IMR-90 (cell line): ENCODE measurements around the gene NTM. TPM values are rescaled to one million over a fixed set of nuclear protein-coding genes. Genes with fewer than 3 reads are reported as not detected.

Experiments
- ATAC-seq: fragments of 200-7000 bp; cut with Tn5 transposase; 2 replicates; pipeline ENCODE4 v1.9.1; 2020; ENCODE audit warnings: low read depth, mild to moderate bottlenecking, moderate library complexity
- BruUV-seq: library from RNA; stranded (reverse); fragments of 400-500 nt; replicated peaks from 2 replicates; lab custom pipeline; 2021; lab: Mats Ljungman, UMichigan
- CTCF ChIA-PET: fragments of 300-600 bp; formaldehyde crosslinking; extraction: SDS; loops from one replicate; lab custom pipeline; 2021; ENCODE audit warnings: antibody characterized with exemption; lab: Yijun Ruan, JAX
- POLR2A ChIA-PET: fragments of 300-600 bp; sonication (Branson Sonifier 250); formaldehyde crosslinking; loops from one replicate; lab custom pipeline; 2022; ENCODE audit warnings: antibody characterized with exemption; ENCODE audit not compliant: unreplicated experiment; lab: Charles Lee
- DNase-seq: peaks from one replicate; pipeline ENCODE4 v3.0.0; 2013
- H2AFZ ChIP-seq: replicated peaks from 2 replicates; pipeline ENCODE3; 2013; ENCODE audit warnings: low read length, mild to moderate bottlenecking; ENCODE audit not compliant: poor library complexity
- H2AK5ac ChIP-seq: 2 replicates; pipeline ENCODE4 v1.6.1; 2013; ENCODE audit warnings: low read depth, low read length, inconsistent platforms
- H2AK9ac ChIP-seq: replicated peaks from 2 replicates; pipeline ENCODE3; 2013; ENCODE audit warnings: mild to moderate bottlenecking, low read depth, low read length, moderate library complexity; ENCODE audit not compliant: poor library complexity
- H2BK120ac ChIP-seq: 2 replicates; pipeline ENCODE4 v1.6.1; 2013; ENCODE audit warnings: low read depth, low read length, inconsistent platforms
- H2BK15ac ChIP-seq: 3 replicates; pipeline ENCODE4 v1.6.1; 2013; ENCODE audit warnings: low read depth, low read length, inconsistent platforms
- H2BK20ac ChIP-seq: 2 replicates; pipeline ENCODE4 v1.6.1; 2013; ENCODE audit warnings: low read depth, mild to moderate bottlenecking, inconsistent platforms, low read length, moderate library complexity
- H2BK5ac ChIP-seq: 2 replicates; pipeline ENCODE4 v1.6.1; 2013; ENCODE audit warnings: mild to moderate bottlenecking, low read depth, low read length, inconsistent platforms; ENCODE audit not compliant: poor library complexity, severe bottlenecking
- H3K14ac ChIP-seq: replicated peaks from 2 replicates; pipeline ENCODE4 v1.6.1; 2013; ENCODE audit warnings: low read depth, low read length, inconsistent platforms
- H3K18ac ChIP-seq: 2 replicates; pipeline ENCODE4 v1.6.1; 2013; ENCODE audit warnings: low read depth, low read length, control low read depth
- H3K23ac ChIP-seq: 2 replicates; pipeline ENCODE4 v1.6.1; 2013; ENCODE audit warnings: low read depth, low read length, inconsistent platforms
- H3K27ac ChIP-seq: 2 replicates; pipeline ENCODE4 v1.5.1; 2013; ENCODE audit warnings: mild to moderate bottlenecking, control low read depth, low read length; ENCODE audit not compliant: insufficient read depth
- H3K27me3 ChIP-seq: 2 replicates; pipeline ENCODE4 v1.6.1; 2013; ENCODE audit warnings: low read length; ENCODE audit not compliant: control insufficient read depth, insufficient read depth
- H3K36me3 ChIP-seq: 2 replicates; pipeline ENCODE4 v1.6.1; 2013; ENCODE audit warnings: low read length, mixed read lengths; ENCODE audit not compliant: control insufficient read depth, insufficient read depth
- H3K4ac ChIP-seq: 2 replicates; pipeline ENCODE4 v1.6.1; 2013; ENCODE audit warnings: low read depth, low read length, inconsistent platforms
- H3K4me1 ChIP-seq: 2 replicates; pipeline ENCODE4 v1.6.1; 2013; ENCODE audit warnings: low read length, mixed read lengths; ENCODE audit not compliant: control insufficient read depth, insufficient read depth
- H3K4me2 ChIP-seq: 2 replicates; pipeline ENCODE4 v1.6.1; 2013; ENCODE audit warnings: low read depth, mild to moderate bottlenecking, control low read depth, low read length, moderate library complexity
- H3K4me3 ChIP-seq: 2 replicates; pipeline ENCODE4 v1.5.1; 2013; ENCODE audit warnings: low read depth, mild to moderate bottlenecking, control low read depth, low read length, moderate library complexity; ENCODE audit not compliant: insufficient read depth
- H3K56ac ChIP-seq: 2 replicates; pipeline ENCODE4 v1.6.1; 2013; ENCODE audit warnings: low read length, inconsistent platforms; ENCODE audit not compliant: insufficient read depth; ENCODE audit errors: extremely low read depth
- H3K79me1 ChIP-seq, 2 experiments: 2 replicates each; pipeline ENCODE4 v1.6.1; 2013; ENCODE audit warnings: low read length in 2 of 2, inconsistent platforms in 1 of 2, low read depth in 1 of 2
- H3K9ac ChIP-seq: 2 replicates; pipeline ENCODE4 v1.6.1; 2013; ENCODE audit warnings: low read depth, low read length, control low read depth
- H3K9me1 ChIP-seq: 2 replicates; pipeline ENCODE4 v1.6.1; 2013; ENCODE audit warnings: low read length, inconsistent platforms; ENCODE audit not compliant: insufficient read depth
- H3K9me3 ChIP-seq: 2 replicates; pipeline ENCODE4 v1.6.1; 2013; ENCODE audit warnings: low read length; ENCODE audit not compliant: control insufficient read depth, insufficient read depth
- H4K20me1 ChIP-seq: 2 replicates; pipeline ENCODE4 v1.6.1; 2013; ENCODE audit warnings: low read length, inconsistent platforms; ENCODE audit not compliant: insufficient read depth
- H4K5ac ChIP-seq: 2 replicates; pipeline ENCODE4 v1.6.1; 2013; ENCODE audit warnings: mild to moderate bottlenecking, low read depth, low read length, control low read depth
- H4K8ac ChIP-seq, 2 experiments: 2 replicates each; pipeline ENCODE4 v1.6.1; 2013; ENCODE audit warnings: low read depth in 2 of 2, low read length in 2 of 2, control low read depth in 1 of 2, inconsistent platforms in 1 of 2
- H4K91ac ChIP-seq: 2 replicates; pipeline ENCODE4 v1.6.1; 2013; ENCODE audit warnings: low read depth, low read length, inconsistent platforms; ENCODE audit not compliant: insufficient read depth
- BHLHE40 ChIP-seq: fragments of 150-350 bp; IDR thresholded peaks from 2 replicates; pipeline ENCODE4 v1.6.1; 2016; ENCODE audit warnings: mild to moderate bottlenecking, low read depth, low read length
- CEBPB ChIP-seq: IDR thresholded peaks from 2 replicates; pipeline ENCODE4 v1.6.1; 2012; ENCODE audit warnings: low read depth, low read length, improper control_type of control experiment
- CHD1 ChIP-seq: IDR thresholded peaks from 2 replicates; pipeline ENCODE4 v1.6.1; 2012; ENCODE audit warnings: low read depth, low read length, improper control_type of control experiment
- CTCF ChIP-seq: conservative IDR thresholded peaks from 2 replicates; pipeline ENCODE4 v1.5.1; 2012; ENCODE audit warnings: mild to moderate bottlenecking, low read depth, low read length, improper control_type of control experiment
- ELK1 ChIP-seq: fragments of 150-350 bp; IDR thresholded peaks from 2 replicates; pipeline ENCODE4 v1.6.1; 2016; ENCODE audit warnings: low read depth, mild to moderate bottlenecking, low read length, moderate library complexity, borderline replicate concordance
- FOS ChIP-seq: fragments of 150-350 bp; IDR thresholded peaks from 2 replicates; pipeline ENCODE4 v1.6.1; 2016; ENCODE audit warnings: low read depth, low read length
- MAFK ChIP-seq: IDR thresholded peaks from 2 replicates; pipeline ENCODE4 v1.6.1; 2012; ENCODE audit warnings: low read depth, low read length, improper control_type of control experiment
- MXI1 ChIP-seq: IDR thresholded peaks from 2 replicates; pipeline ENCODE4 v1.6.1; 2012; ENCODE audit warnings: low read depth, mild to moderate bottlenecking, low read length, moderate library complexity, borderline replicate concordance
- NFE2L2 ChIP-seq: fragments of 150-350 bp; IDR thresholded peaks from 2 replicates; pipeline ENCODE4 v1.6.1; 2016; ENCODE audit warnings: low read depth, mild to moderate bottlenecking, low read length
- RAD21 ChIP-seq: IDR thresholded peaks from 2 replicates; pipeline ENCODE4 v1.6.1; 2012; ENCODE audit warnings: low read length, improper control_type of control experiment
- RCOR1 ChIP-seq: IDR thresholded peaks from 2 replicates; pipeline ENCODE4 v1.6.1; 2012; ENCODE audit warnings: mild to moderate bottlenecking, low read length, improper control_type of control experiment; ENCODE audit not compliant: insufficient replicate concordance
- RFX5 ChIP-seq: IDR thresholded peaks from 2 replicates; pipeline ENCODE4 v1.8.0; 2012; ENCODE audit warnings: low read depth, mild to moderate bottlenecking, low read length, moderate library complexity
- SMC3 ChIP-seq: fragments of 150-350 bp; IDR thresholded peaks from 2 replicates; pipeline ENCODE4 v1.6.1; 2016; ENCODE audit warnings: low read depth, mild to moderate bottlenecking, antibody characterized with exemption, low read length, moderate library complexity
- WGBS, 2 experiments: methylation state at CpG; one replicate each; pipeline versions ENCODE4 v1.1.5 to v1.1.7; 2013; ENCODE audit warnings: missing lambda C conversion rate in 2 of 2; ENCODE audit not compliant: insufficient read length in 1 of 2; ENCODE audit errors: extremely low coverage in 2 of 2; 5-methylcytosine and 5-hydroxymethylcytosine counted together
- dilution Hi-C: fragments of 300-500 bp; cut with HindIII; formaldehyde crosslinking; loops from one replicate; pipeline ENCODE4 v1.14.3; 2018; ENCODE audit warnings: low sequenced_read_pairs; ENCODE audit not compliant: unreplicated experiment
- in situ Hi-C: fragments of 300-500 bp; cut with MboI; formaldehyde crosslinking; loops from 3 replicates; pipeline ENCODE4 v1.14.3; 2019; ENCODE audit warnings: low sequenced_read_pairs, inconsistent platforms, mixed read lengths
- intact Hi-C: fragments of 100-400 bp; cut with micrococcal nuclease; formaldehyde crosslinking; loops from 2 replicates; pipeline ENCODE4 v1.10.0; 2022
- polyA plus RNA-seq, 3 experiments: library from polyadenylated mRNA; depleted of rRNA; stranded (reverse); fragments of >200 nt; gene quantifications; 2 replicates each; pipeline ENCODE4 v1.2.3, GENCODE V29; 2012; ENCODE audit warnings: low replicate concordance in 1 of 3
- total RNA-seq: library from RNA; depleted of rRNA; stranded (reverse); fragments of >200 nt; gene quantifications from 2 replicates; pipeline ENCODE4 v1.2.3, GENCODE V29; 2012

NTM gene
- total and polyA plus RNA-seq, 2 of the 4 experiments (the other 2 are of a cell fraction), result 19.5 to 25.5 TPM

DNA sequence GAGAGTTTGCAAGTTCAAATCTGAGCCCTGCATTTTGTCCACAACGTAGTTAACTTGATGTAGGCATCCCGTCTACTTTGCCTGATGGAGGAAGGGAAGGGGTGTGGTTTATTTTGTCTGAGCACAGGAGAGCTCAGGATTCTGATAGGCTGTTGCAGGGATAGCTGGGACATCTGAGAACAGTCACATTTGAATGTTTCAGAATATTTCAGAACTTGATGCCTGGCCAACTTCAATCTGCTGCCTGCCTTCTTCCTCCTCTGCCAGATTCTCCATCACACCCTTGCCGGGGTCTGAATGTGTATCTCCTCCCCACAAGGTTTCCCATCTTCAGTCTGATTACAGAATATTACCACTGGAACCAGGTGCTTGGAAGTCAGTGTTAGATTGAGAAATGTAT, 51.6 kb downstream of the NTM start:
- BruUV-seq, result no TSS peak

More for the DNA sequence above, 51.6 kb downstream of the NTM start:
- POLR2A ChIA-PET, result no interaction called here
- in situ Hi-C loops, result no loop called here
- no peaks in the 10 kb centered on the region for H3K27me3 ChIP-seq
- no peaks in the 10 kb centered on the region for H4K20me1 ChIP-seq
- intact Hi-C loops, result no loop called here
- H4K91ac ChIP-seq, result no peak overlapping the region
- no peak overlapping the region for H2BK15ac ChIP-seq
- no peaks in the 10 kb centered on the region for H3K9me3 ChIP-seq
- 29% methylated on average over 2 of the region's 3 CpGs; no CpG with 5 or more reads in 1 of the 2 experiments for WGBS, 2 experiments
- dilution Hi-C loops, result no loop called here
- no peak overlapping the region for H2AK5ac ChIP-seq
- no peaks in the 10 kb centered on the region for H3K4me1 ChIP-seq
- no peak overlapping the region for H3K23ac ChIP-seq
- no peak overlapping the region for H2BK5ac ChIP-seq
- no peak overlapping the region for H3K4ac ChIP-seq
- ATAC-seq, result no peak
- no peak overlapping the region for H2AK9ac ChIP-seq
- H2BK20ac ChIP-seq, result no peak overlapping the region
- CTCF ChIA-PET, result no interaction called here
- no peak overlapping the region for H3K14ac ChIP-seq
- no peaks in the 10 kb centered on the region for H3K9me1 ChIP-seq
- TF ChIP-seq MXI1 (no peak), MAFK (no peak), CEBPB (no peak), RAD21 (no peak), CHD1 (no peak), SMC3 (no peak), NFE2L2 (no peak), BHLHE40 (no peak), CTCF (no peak), RFX5 (no peak), RCOR1 (no peak), FOS (no peak), ELK1 (no peak)
- no peak overlapping the region for H4K5ac ChIP-seq
- no peak for DNase-seq
- H3K56ac ChIP-seq, result no peak overlapping the region
- no peak overlapping the region for H3K9ac ChIP-seq
- H3K18ac ChIP-seq, result no peak overlapping the region
- H3K36me3 ChIP-seq, result no peaks in the 10 kb centered on the region
- no peak overlapping the region for H4K8ac ChIP-seq
- no peak overlapping the region for H3K4me3 ChIP-seq
- H3K79me1 ChIP-seq, result no peaks in the 10 kb centered on the region
- no peak overlapping the region for H3K27ac ChIP-seq
- H2AFZ ChIP-seq, result no peak overlapping the region
- no peak overlapping the region for H2BK120ac ChIP-seq
- H3K4me2 ChIP-seq, result no peak overlapping the region
